Measurements from ENCODE around the gene ARHGEF11. TPM values are rescaled to one million over a fixed set of nuclear protein-coding genes. Genes with fewer than 3 reads are reported as not detected.

ARHGEF11 gene
- total RNA-seq, 3 donors from 2014 or later: 31.1 to 50.4 (median 33.1) TPM

DNA sequence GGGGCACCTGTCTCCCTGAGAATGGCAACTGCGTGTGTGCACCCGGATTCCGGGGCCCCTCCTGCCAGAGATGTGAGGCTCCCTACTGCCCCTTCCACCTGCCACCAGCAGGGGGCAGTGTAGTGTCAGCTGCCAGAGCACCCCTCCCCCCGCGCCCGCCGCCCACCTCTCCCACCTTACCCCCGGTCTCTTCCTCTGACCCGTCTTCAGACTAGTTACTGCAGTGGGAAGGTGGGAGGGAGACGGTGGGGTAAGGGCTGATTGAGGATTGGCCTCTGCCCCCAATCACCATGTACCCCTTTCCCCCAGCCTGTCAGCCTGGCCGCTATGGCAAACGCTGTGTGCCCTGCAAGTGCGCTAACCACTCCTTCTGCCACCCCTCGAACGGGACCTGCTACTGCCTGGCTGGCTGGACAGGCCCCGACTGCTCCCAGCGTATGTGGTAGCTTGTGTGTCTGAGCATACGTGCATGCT is 135.2 kb downstream of the ARHGEF11 start:
- peaks cover 0 to 19% of the 10 kb centered on the region in 2 donors for H3K27me3 ChIP-seq
- H3K4me3 ChIP-seq: no peak overlapping the region
- intact Hi-C loops (cut with DNase I; ENCODE audit: low total_unique reads): no loop called here
- no peaks in the 10 kb centered on the region for H3K36me3 ChIP-seq
- no peak for DNase-seq (ENCODE audit: low spot score in 2 of 2)
- no peaks in the 10 kb centered on the region for H3K9me3 ChIP-seq
- TF ChIP-seq POLR2AphosphoS5 (IDR thresholded peaks at IDR 0.05) (no peak), POLR2A (IDR thresholded peaks at IDR 0.05) (no peak)
- TF ChIP-seq, protein P1, sequence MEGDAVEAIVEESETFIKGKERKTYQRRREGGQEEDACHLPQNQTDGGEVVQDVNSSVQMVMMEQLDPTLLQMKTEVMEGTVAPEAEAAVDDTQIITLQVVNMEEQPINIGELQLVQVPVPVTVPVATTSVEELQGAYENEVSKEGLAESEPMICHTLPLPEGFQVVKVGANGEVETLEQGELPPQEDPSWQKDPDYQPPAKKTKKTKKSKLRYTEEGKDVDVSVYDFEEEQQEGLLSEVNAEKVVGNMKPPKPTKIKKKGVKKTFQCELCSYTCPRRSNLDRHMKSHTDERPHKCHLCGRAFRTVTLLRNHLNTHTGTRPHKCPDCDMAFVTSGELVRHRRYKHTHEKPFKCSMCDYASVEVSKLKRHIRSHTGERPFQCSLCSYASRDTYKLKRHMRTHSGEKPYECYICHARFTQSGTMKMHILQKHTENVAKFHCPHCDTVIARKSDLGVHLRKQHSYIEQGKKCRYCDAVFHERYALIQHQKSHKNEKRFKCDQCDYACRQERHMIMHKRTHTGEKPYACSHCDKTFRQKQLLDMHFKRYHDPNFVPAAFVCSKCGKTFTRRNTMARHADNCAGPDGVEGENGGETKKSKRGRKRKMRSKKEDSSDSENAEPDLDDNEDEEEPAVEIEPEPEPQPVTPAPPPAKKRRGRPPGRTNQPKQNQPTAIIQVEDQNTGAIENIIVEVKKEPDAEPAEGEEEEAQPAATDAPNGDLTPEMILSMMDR (IDR thresholded peaks at IDR 0.05): peak; percentile 29 to 39 (median 30)
- no peak overlapping the region for H3K27ac ChIP-seq
- no peaks in the 10 kb centered on the region for H3K4me1 ChIP-seq

DNA sequence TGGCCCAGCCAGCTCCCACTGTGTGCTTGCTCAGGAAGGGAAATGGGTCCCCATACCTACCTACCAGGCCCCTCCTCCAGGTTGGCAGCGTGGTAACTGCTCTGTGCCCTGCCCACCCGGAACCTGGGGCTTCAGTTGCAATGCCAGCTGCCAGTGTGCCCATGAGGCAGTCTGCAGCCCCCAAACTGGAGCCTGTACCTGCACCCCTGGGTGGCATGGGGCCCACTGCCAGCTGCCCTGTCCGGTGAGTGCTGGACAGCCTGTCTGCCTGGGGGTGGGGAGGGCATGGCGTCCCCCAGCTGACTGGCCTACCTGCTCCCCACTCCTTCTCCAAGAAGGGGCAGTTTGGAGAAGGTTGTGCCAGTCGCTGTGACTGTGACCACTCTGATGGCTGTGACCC is 135.9 kb downstream of the ARHGEF11 start:
- H3K27ac ChIP-seq: no peak overlapping the region
- H3K4me3 ChIP-seq: no peak overlapping the region
- no peak for DNase-seq (ENCODE audit: low spot score in 2 of 2)
- TF ChIP-seq POLR2AphosphoS5 (IDR thresholded peaks at IDR 0.05): no peak
- no peak for TF ChIP-seq POLR2A (IDR thresholded peaks at IDR 0.05)
- TF ChIP-seq, protein P1 (IDR thresholded peaks at IDR 0.05): no peak
- H3K9me3 ChIP-seq: no peaks in the 10 kb centered on the region
- H3K27me3 ChIP-seq: peaks cover 0 to 19% of the 10 kb centered on the region in 2 donors
- intact Hi-C loops (cut with DNase I; ENCODE audit: low total_unique reads): no loop called here
- H3K36me3 ChIP-seq: no peaks in the 10 kb centered on the region
- H3K4me1 ChIP-seq: no peaks in the 10 kb centered on the region

DNA sequence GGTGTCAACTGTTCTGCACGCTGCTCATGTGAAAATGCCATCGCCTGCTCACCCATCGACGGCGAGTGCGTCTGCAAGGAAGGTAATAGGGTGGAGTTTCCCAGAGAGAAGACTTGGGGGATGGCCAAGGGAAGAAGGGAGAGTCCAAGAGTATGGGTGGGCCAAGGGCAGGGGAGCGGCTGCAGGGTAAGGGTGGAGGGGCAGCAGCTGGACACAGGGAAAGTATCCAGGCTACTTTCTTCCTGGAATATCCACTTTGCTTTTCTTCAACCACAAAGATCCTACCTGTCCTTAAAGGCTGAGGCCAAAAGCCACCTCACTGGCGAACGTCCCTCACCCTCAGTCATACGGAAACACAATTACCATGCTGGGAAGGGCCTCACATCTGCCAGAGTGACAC is 136.6 kb downstream of the ARHGEF11 start:
- Histone ChIP-seq H3K4me1 (no peaks in the 10 kb centered on the region), H3K4me3 (no peak overlapping the region), H3K27ac (no peak overlapping the region), H3K9me3 (no peaks in the 10 kb centered on the region), H3K36me3 (no peaks in the 10 kb centered on the region), H3K27me3 (peaks cover 0 to 19% of the 10 kb centered on the region in 2 donors)
- TF ChIP-seq POLR2A (IDR thresholded peaks at IDR 0.05) (no peak), POLR2AphosphoS5 (IDR thresholded peaks at IDR 0.05) (no peak)
- TF ChIP-seq, protein P1 (IDR thresholded peaks at IDR 0.05): no peak
- no peak for DNase-seq (ENCODE audit: low spot score in 2 of 2)
- intact Hi-C loops (cut with DNase I; ENCODE audit: low total_unique reads): no loop called here

DNA sequence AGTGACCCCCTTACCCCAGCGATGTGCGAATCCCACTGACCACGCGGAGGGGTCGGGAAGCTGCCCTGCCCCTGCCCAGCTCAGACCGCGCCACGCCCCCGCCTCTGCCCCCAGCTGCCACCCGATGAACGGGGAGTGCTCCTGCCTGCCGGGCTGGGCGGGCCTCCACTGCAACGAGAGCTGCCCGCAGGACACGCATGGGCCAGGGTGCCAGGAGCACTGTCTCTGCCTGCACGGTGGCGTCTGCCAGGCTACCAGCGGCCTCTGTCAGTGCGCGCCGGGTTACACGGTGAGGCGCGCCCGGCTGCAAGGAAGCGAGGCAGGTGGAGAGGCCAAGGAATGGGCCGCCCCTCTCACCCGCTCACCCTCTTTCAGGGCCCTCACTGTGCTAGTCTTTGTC is 137.0 kb downstream of the ARHGEF11 start:
- TF ChIP-seq, protein P1 (IDR thresholded peaks at IDR 0.05): no peak
- TF ChIP-seq POLR2A (IDR thresholded peaks at IDR 0.05): no peak
- TF ChIP-seq POLR2AphosphoS5 (IDR thresholded peaks at IDR 0.05): no peak
- intact Hi-C loops (cut with DNase I; ENCODE audit: low total_unique reads): no loop called here
- no peak overlapping the region for H3K4me3 ChIP-seq
- no peaks in the 10 kb centered on the region for H3K9me3 ChIP-seq
- no peaks in the 10 kb centered on the region for H3K36me3 ChIP-seq
- peaks cover 0 to 19% of the 10 kb centered on the region in 2 donors for H3K27me3 ChIP-seq
- H3K4me1 ChIP-seq: peaks cover 0 to under 1% of the 10 kb centered on the region in 2 donors
- no peak for DNase-seq (ENCODE audit: low spot score in 2 of 2)
- H3K27ac ChIP-seq: no peak overlapping the region

DNA sequence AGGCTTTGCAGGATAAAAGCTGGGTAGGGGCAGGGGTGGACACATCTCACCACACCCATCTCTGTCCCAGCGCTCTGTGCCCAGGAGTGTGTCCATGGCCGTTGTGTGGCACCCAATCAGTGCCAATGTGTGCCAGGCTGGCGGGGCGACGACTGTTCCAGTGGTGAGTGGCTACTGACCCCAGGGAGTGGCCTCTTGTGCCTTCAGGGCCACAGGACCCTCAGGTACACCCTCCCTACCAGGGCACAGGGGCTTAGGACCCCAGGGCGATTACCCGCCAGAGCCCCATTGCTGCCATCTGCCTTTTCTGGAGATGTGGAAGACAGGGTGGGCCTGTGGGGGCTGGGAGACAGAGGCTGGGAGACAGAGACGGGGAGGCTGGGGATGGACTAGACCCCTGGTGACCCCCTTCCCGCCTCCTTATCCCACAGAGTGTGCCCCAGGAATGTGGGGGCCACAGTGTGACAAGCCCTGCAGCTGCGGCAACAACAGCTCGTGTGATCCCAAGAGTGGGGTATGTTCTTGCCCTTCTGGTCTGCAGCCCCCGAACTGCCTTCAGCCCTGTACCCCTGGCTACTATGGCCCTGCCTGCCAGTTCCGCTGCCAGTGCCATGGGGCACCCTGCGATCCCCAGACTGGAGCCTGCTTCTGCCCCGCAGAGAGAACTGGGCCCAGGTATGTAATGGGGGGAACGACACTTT is 139.2 kb downstream of the ARHGEF11 start:
- TF ChIP-seq POLR2A (IDR thresholded peaks at IDR 0.05) (no peak), POLR2AphosphoS5 (IDR thresholded peaks at IDR 0.05) (no peak)
- TF ChIP-seq, protein P1 (IDR thresholded peaks at IDR 0.05): no peak
- peaks cover 0 to 10% of the 10 kb centered on the region in 2 donors for H3K4me1 ChIP-seq
- H3K9me3 ChIP-seq: no peaks in the 10 kb centered on the region
- peaks cover 0 to 19% of the 10 kb centered on the region in 2 donors for H3K27me3 ChIP-seq
- intact Hi-C loops (cut with DNase I; ENCODE audit: low total_unique reads): no loop called here
- H3K27ac ChIP-seq: peak overlapping the region in 1 of 2 donors; percentile 48
- no peaks in the 10 kb centered on the region for H3K36me3 ChIP-seq
- DNase-seq (ENCODE audit: low spot score in 2 of 2): no peak
- H3K4me3 ChIP-seq: no peak overlapping the region
